Neural cell (in vitro differentiated cells): Measurements from ENCODE around the gene CAMK2D. TPM values are rescaled to one million over a fixed set of nuclear protein-coding genes. Genes with fewer than 3 reads are reported as not detected.

ENCODE experiments used
- H2AFZ ChIP-seq: fragments of 200-600, 300-800 bp; sonication (generic), shearing (Covaris generic); 2 replicates; pipeline ENCODE4 v1.6.0; 2014; ENCODE audit warnings: low read depth, mild to moderate bottlenecking, antibody characterized with exemption, low read length, moderate library complexity
- H3F3A ChIP-seq: fragments of 200-600 bp; shearing (Covaris generic); 2 replicates; pipeline ENCODE4 v1.6.1; 2016; ENCODE audit warnings: mild to moderate bottlenecking, moderate library complexity, mixed read lengths, antibody characterized with exemption, low read length; ENCODE audit not compliant: insufficient read depth, poor library complexity, severe bottlenecking
- H3K27ac ChIP-seq: fragments of 200-600, 300-800 bp; sonication (generic), shearing (Covaris generic); 2 replicates; pipeline ENCODE4 v1.5.1; 2014; ENCODE audit warnings: mild to moderate bottlenecking, low read length, moderate library complexity
- H3K27me3 ChIP-seq: fragments of 300-800, 200-600 bp; sonication (generic), shearing (Covaris generic); 2 replicates; pipeline ENCODE4 v1.6.0; 2014; ENCODE audit warnings: mild to moderate bottlenecking, low read depth, low read length, moderate library complexity; ENCODE audit not compliant: insufficient read depth
- H3K36me3 ChIP-seq: fragments of 300-800, 200-600 bp; sonication (generic), shearing (Covaris generic); 2 replicates; pipeline ENCODE4 v1.5.1; 2014; ENCODE audit warnings: mild to moderate bottlenecking, antibody characterized with exemption, low read length, moderate library complexity; ENCODE audit not compliant: insufficient read depth
- H3K4me2 ChIP-seq: fragments of 300-800, 200-600 bp; sonication (generic), shearing (Covaris generic); 2 replicates; pipeline ENCODE4 v1.6.0; 2014; ENCODE audit warnings: mild to moderate bottlenecking, low read length
- H3K4me3 ChIP-seq: fragments of 300-800, 200-600 bp; sonication (generic), shearing (Covaris generic); 2 replicates; pipeline ENCODE4 v1.5.1; 2014; ENCODE audit warnings: mild to moderate bottlenecking, low read length, moderate library complexity
- H3K79me2 ChIP-seq: fragments of 200-600 bp; shearing (Covaris generic); replicated peaks from 2 replicates; pipeline ENCODE4 v1.6.0; 2014; ENCODE audit warnings: mild to moderate bottlenecking, low read length, moderate library complexity; ENCODE audit not compliant: insufficient read depth
- H3K9ac ChIP-seq: fragments of 300-800, 200-600 bp; sonication (generic), shearing (Covaris generic); 2 replicates; pipeline ENCODE4 v1.6.1; 2016; ENCODE audit warnings: mild to moderate bottlenecking, low read length, mixed read lengths
- H3K9me2 ChIP-seq: fragments of 200-600 bp; shearing (Covaris generic); 2 replicates; pipeline ENCODE4 v1.6.1; 2016; ENCODE audit warnings: mild to moderate bottlenecking, low read length, mixed read lengths; ENCODE audit not compliant: insufficient read depth
- H3K9me3 ChIP-seq: fragments of 200-600, 300-800 bp; sonication (generic), shearing (Covaris generic); 2 replicates; pipeline ENCODE4 v1.6.1; 2016; ENCODE audit warnings: mild to moderate bottlenecking, mixed run types, low read length, moderate library complexity, mixed read lengths
- H4K20me1 ChIP-seq: fragments of 200-600 bp; shearing (Covaris generic); 2 replicates; pipeline ENCODE4 v1.6.1; 2016; ENCODE audit warnings: mild to moderate bottlenecking, mixed run types; ENCODE audit not compliant: insufficient read depth
- CTCF ChIP-seq: fragments of 450-650 bp; IDR thresholded peaks from 2 replicates; pipeline ENCODE4 v1.5.1; 2014; ENCODE audit warnings: antibody characterized with exemption, mild to moderate bottlenecking, moderate library complexity; ENCODE audit not compliant: poor library complexity, severe bottlenecking
- EP300 ChIP-seq: fragments of 450-650 bp; conservative IDR thresholded peaks from 2 replicates; pipeline ENCODE4 v1.6.1; 2014; ENCODE audit warnings: antibody characterized with exemption, mild to moderate bottlenecking, moderate library complexity; ENCODE audit not compliant: poor library complexity, severe bottlenecking
- EZH2 ChIP-seq: fragments of 200-600, 300-800 bp; shearing (Covaris generic), sonication (generic); IDR thresholded peaks from 2 replicates; pipeline ENCODE4 v1.6.1; 2014; ENCODE audit warnings: antibody characterized with exemption, low read length, borderline replicate concordance, mild to moderate bottlenecking; ENCODE audit not compliant: insufficient read depth, poor library complexity, severe bottlenecking
- MXI1 ChIP-seq: fragments of 450-650 bp; conservative IDR thresholded peaks from 2 replicates; pipeline ENCODE4 v1.6.1; 2014; ENCODE audit warnings: antibody characterized with exemption, mild to moderate bottlenecking; ENCODE audit not compliant: poor library complexity, severe bottlenecking
- POLR2AphosphoS5 ChIP-seq: IDR thresholded peaks from 2 replicates; pipeline ENCODE4 v1.6.1; 2012
- RAD21 ChIP-seq: fragments of 450-650 bp; conservative IDR thresholded peaks from 2 replicates; pipeline ENCODE4 v1.6.1; 2014; ENCODE audit warnings: antibody characterized with exemption, mild to moderate bottlenecking, moderate library complexity
- REST ChIP-seq: IDR thresholded peaks from 2 replicates; pipeline ENCODE4 v1.6.1; 2012; ENCODE audit warnings: borderline replicate concordance
- SMC3 ChIP-seq: fragments of 450-650 bp; conservative IDR thresholded peaks from 2 replicates; pipeline ENCODE4 v1.6.1; 2014; ENCODE audit warnings: antibody characterized with exemption, mild to moderate bottlenecking, moderate library complexity; ENCODE audit not compliant: poor library complexity
- TAF1 ChIP-seq: IDR thresholded peaks from 2 replicates; pipeline ENCODE4 v1.6.1; 2012; ENCODE audit warnings: low read depth
- polyA plus RNA-seq: library from polyadenylated mRNA; depleted of rRNA; stranded (reverse); fragments of >200 nt; gene quantifications from 2 replicates; pipeline ENCODE4 v1.2.3, GENCODE V29; 2014

The CAMK2D gene
- polyA plus RNA-seq, 1 donor from 2014 or later: 27.1 TPM

GRCh38 chr4:113692809-113693411, 68.6 kb downstream of the CAMK2D start:
- no peak overlapping the region for H3K4me2 ChIP-seq
- no peaks in the 10 kb centered on the region for H3K79me2 ChIP-seq
- H3K9ac ChIP-seq: no peak overlapping the region
- no peaks in the 10 kb centered on the region for H3F3A ChIP-seq
- H3K27me3 ChIP-seq: no peaks in the 10 kb centered on the region
- H3K4me3 ChIP-seq: no peak overlapping the region
- H3K27ac ChIP-seq: no peak overlapping the region
- no peak overlapping the region for H2AFZ ChIP-seq
- TF ChIP-seq MXI1: no peak
- TF ChIP-seq EP300: no peak
- no peak for TF ChIP-seq POLR2AphosphoS5
- no peaks in the 10 kb centered on the region for H3K36me3 ChIP-seq
- no peaks in the 10 kb centered on the region for H4K20me1 ChIP-seq
- no peaks in the 10 kb centered on the region for H3K9me3 ChIP-seq
- no peaks in the 10 kb centered on the region for H3K9me2 ChIP-seq

GRCh38 chr4:113691676-113692075, 69.9 kb downstream of the CAMK2D start:
- no peaks in the 10 kb centered on the region for H3K36me3 ChIP-seq
- no peaks in the 10 kb centered on the region for H3K9me2 ChIP-seq
- no peaks in the 10 kb centered on the region for H3F3A ChIP-seq
- no peak overlapping the region for H3K4me3 ChIP-seq
- TF ChIP-seq EZH2: no peak
- TF ChIP-seq CTCF: no peak
- TF ChIP-seq SMC3: no peak
- no peak for TF ChIP-seq TAF1
- no peak for TF ChIP-seq MXI1
- TF ChIP-seq RAD21: no peak
- no peak for TF ChIP-seq POLR2AphosphoS5
- TF ChIP-seq EP300: no peak
- no peak for TF ChIP-seq REST
- H2AFZ ChIP-seq: no peak overlapping the region
- H3K9ac ChIP-seq: no peak overlapping the region
- no peaks in the 10 kb centered on the region for H3K27me3 ChIP-seq
- H3K27ac ChIP-seq: no peak overlapping the region
- H4K20me1 ChIP-seq: no peaks in the 10 kb centered on the region
- H3K4me2 ChIP-seq: no peak overlapping the region
- H3K79me2 ChIP-seq: no peaks in the 10 kb centered on the region
- no peaks in the 10 kb centered on the region for H3K9me3 ChIP-seq
